Pancreas (tissue), 10 donors: ENCODE data around the gene ANXA1. TPM values are rescaled to one million over a fixed set of nuclear protein-coding genes. Genes with fewer than 3 reads are reported as not detected.

ENCODE experiments used
- ATAC-seq, 4 donors: fragments of 200-7000 bp; cut with Tn5 transposase; one replicate each; pipeline versions ENCODE4 v1.8.0 to v1.9.1; 2020; ENCODE audit warnings: mild to moderate bottlenecking in 4 of 4, moderate library complexity in 4 of 4
- DNase-seq, 6 donors: peaks; one replicate each; pipeline ENCODE4 v3.0.0-alpha.2; 2020
- FAIRE-seq: peaks from 2 replicates; lab custom pipeline; 2012; peaks lifted over from hg19 to GRCh38; lab: Jason Lieb, UNC
- H3K27ac ChIP-seq, 4 donors: fragments of 200-600 bp; sonication (generic); 1 replicate in 3 of 4; 2 replicates in 1 of 4; pipeline versions ENCODE4 v1.5.0 to v1.8.0; 2020
- H3K27me3 ChIP-seq, 4 donors: fragments of 200-600 bp; one replicate each; pipeline ENCODE4 v1.8.0; 2021
- H3K36me3 ChIP-seq, 3 donors: fragments of 200-600 bp; sonication (generic) in 1 of 3; one replicate each; pipeline versions ENCODE4 v1.5.0 to v1.8.0; 2020 to 2021
- H3K4me1 ChIP-seq, 3 donors: fragments of 200-600 bp; one replicate each; pipeline ENCODE4 v1.8.0; 2021
- H3K4me3 ChIP-seq, 4 donors: fragments of 200-600 bp; sonication (generic) in 2 of 4; one replicate each; pipeline versions ENCODE4 v1.5.0 to v1.8.0; 2020 to 2021
- H3K9me3 ChIP-seq, 4 donors: fragments of 200-600 bp; one replicate each; pipeline ENCODE4 v1.8.0; 2021
- WGBS, 2 donors: extraction: QIAGEN DNeasy Blood & Tissue Kit; methylation state at CpG; one replicate each; pipeline ENCODE4 v1.1.7; 2013; 5-methylcytosine and 5-hydroxymethylcytosine counted together
- intact Hi-C, 3 donors: fragments of 100-400 bp; cut with DNase I; formaldehyde crosslinking; loops; one replicate each; pipeline versions ENCODE4 v1.11.1 to v1.14.2; 2022
- polyA plus RNA-seq, 2 donors: library from polyadenylated mRNA; stranded (reverse); fragments of 200-250 nt; gene quantifications; one replicate each; pipeline ENCODE4 v1.2.3, GENCODE V29; 2013
- total RNA-seq, 6 donors: library from RNA; stranded (reverse); fragmentation: NEBNext Ultra II Directional in 4 of 6; extraction: Animal tissue kit (Norgen Biotek cat#: 25700) in 4 of 6; gene quantifications; one replicate each; pipeline versions ENCODE4 v1.2.1 to v1.2.4, GENCODE V29; 2021 to 2023
- TF ChIP-seq, protein P1 (sequence below), 4 donors: fragments of 200-600 bp; sonication (generic) in 3 of 4; IDR thresholded peaks; one replicate each; pipeline versions ENCODE4 v1.5.0 to v1.8.0; 2021; ENCODE audit warnings: antibody characterized with exemption in 4 of 4
- donor health status: healthy with polysubstance abuse.
- donor health status: DM: no; HTN: no; CAD: no; lungs with moderate emphysema.
- donor health status: DM: no; HTN: no; CAD: no.
- donor health status: control.
- donor health status: control.
- donor health status: Bipolar disorder and iron deficiency.
- donor health status: DM: yes; HTN: yes; CAD: no.
- donor health status: DM: no; HTN: no; CAD: no.
- donor health status: DM: no; HTN: no; CAD: no.
- donor health status: DM: yes; HTN: yes; CAD: no.

Gene ANXA1
- total and polyA plus RNA-seq, 8 donors, result 4.6 to 36.6 (median 27.6) TPM

DNA sequence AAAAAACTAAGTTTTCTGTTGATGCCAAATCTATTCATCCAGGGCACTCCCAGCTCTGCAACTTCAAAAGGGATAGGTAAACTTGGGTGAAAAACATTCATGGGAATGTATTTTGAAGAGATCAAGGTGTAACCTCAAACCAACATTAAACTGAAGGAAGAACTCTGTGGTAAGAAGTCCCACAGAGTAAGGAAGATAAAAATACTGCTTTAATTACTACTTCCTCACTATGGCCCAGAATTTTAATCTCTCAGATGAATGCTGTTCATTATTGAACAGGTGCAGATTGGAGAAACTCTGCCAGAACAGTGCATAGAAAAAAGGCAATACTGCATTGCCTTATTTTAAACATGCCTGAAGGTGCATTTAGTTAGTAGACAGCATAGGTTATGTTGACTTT, 37.6 kb upstream of the ANXA1 start:
- peaks cover 0 to 3% (median 0%) of the 10 kb centered on the region in 3 donors for H3K4me1 ChIP-seq
- ATAC-seq (no peak), DNase-seq (no peak), FAIRE-seq (no peak)
- H3K9me3 ChIP-seq, result no peaks in the 10 kb centered on the region
- intact Hi-C loops, result no loop called here
- no peaks in the 10 kb centered on the region for H3K36me3 ChIP-seq
- no peak overlapping the region for H3K4me3 ChIP-seq
- TF ChIP-seq, protein P1, sequence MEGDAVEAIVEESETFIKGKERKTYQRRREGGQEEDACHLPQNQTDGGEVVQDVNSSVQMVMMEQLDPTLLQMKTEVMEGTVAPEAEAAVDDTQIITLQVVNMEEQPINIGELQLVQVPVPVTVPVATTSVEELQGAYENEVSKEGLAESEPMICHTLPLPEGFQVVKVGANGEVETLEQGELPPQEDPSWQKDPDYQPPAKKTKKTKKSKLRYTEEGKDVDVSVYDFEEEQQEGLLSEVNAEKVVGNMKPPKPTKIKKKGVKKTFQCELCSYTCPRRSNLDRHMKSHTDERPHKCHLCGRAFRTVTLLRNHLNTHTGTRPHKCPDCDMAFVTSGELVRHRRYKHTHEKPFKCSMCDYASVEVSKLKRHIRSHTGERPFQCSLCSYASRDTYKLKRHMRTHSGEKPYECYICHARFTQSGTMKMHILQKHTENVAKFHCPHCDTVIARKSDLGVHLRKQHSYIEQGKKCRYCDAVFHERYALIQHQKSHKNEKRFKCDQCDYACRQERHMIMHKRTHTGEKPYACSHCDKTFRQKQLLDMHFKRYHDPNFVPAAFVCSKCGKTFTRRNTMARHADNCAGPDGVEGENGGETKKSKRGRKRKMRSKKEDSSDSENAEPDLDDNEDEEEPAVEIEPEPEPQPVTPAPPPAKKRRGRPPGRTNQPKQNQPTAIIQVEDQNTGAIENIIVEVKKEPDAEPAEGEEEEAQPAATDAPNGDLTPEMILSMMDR (IDR thresholded peaks at IDR 0.05), result no peak
- H3K27ac ChIP-seq, result no peak overlapping the region
- H3K27me3 ChIP-seq, result no peaks in the 10 kb centered on the region

DNA sequence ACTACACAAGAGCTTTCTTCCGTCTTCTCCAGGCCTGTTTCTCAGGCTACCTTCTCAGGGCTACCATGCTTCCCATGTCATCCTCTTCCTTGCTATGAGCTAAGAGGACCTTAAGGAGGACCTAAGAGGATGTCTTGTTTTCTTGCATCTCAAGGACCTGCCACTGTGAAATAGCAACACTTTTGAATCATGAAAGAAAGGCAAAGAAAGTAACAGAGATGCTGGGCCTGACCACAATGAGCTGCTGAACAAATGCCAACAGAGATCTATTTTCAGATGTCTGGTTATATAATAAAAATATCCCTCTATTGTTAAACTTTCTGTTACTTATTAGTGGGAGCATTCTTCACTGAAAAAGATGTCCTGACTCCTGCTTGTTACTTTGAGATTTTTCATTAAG, 36.7 kb upstream of the ANXA1 start:
- FAIRE-seq (no peak), DNase-seq (no peak), ATAC-seq (no peak)
- Histone ChIP-seq H3K27me3 (no peaks in the 10 kb centered on the region), H3K4me3 (no peak overlapping the region), H3K4me1 (no peaks in the 10 kb centered on the region), H3K9me3 (no peaks in the 10 kb centered on the region), H3K27ac (no peak overlapping the region), H3K36me3 (no peaks in the 10 kb centered on the region)
- TF ChIP-seq, protein P1 (IDR thresholded peaks at IDR 0.05), result no peak
- intact Hi-C loops, result no loop called here
- WGBS, 2 donors, result 90 to 100% methylated on average over 1 of the region's 1 CpG

DNA sequence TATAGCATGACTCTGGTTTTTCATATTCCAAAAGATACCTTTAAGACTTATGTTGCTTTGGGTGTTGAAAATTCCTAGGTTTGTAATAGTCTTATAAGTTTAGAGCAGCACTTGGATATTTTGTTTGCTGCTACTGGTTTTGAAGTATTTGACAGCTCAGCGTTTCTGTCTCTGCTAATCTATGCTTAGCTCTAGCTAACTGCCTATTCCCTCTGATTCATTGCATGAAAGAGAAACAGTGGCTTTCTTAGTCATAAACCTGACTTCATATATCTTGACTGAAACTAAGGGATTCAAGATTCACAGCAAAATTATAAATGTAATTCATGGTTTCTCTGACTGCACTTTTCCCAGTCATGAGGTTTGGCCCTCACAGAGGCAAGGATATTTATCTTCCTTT, 35.6 kb upstream of the ANXA1 start:
- Histone ChIP-seq H3K4me1 (no peaks in the 10 kb centered on the region), H3K9me3 (no peaks in the 10 kb centered on the region), H3K36me3 (no peaks in the 10 kb centered on the region), H3K4me3 (no peak overlapping the region), H3K27ac (no peak overlapping the region), H3K27me3 (no peaks in the 10 kb centered on the region)
- TF ChIP-seq, protein P1 (IDR thresholded peaks at IDR 0.05), result no peak
- no peak for FAIRE-seq
- ATAC-seq, result peak in 1 of 4 donors; percentile 48
- no peak for DNase-seq
- 40 to 43% methylated on average over 1 of the region's 1 CpG for WGBS, 2 donors
- intact Hi-C loops, result no loop called here

DNA sequence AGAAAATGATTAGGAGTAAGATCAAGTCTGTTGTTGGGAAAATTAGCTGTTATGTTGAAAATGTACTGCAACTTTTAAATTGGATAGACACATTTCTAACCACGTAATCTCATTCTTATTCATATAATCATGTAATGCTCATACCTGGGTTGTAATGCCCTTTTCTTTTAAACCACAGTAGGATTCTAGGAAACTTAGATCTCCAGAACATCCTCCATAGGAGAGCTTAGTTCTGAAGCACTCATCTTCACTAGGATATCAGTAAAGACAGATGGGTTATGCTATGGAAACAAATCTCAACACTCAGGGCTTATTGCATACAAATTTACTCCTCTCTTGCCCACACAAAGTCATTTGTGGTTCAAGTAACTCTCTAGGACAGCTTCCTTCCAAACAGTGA, 34.8 kb upstream of the ANXA1 start:
- no peaks in the 10 kb centered on the region for H3K4me1 ChIP-seq
- H3K27me3 ChIP-seq, result no peaks in the 10 kb centered on the region
- TF ChIP-seq, protein P1 (IDR thresholded peaks at IDR 0.05), result no peak
- H3K4me3 ChIP-seq, result no peak overlapping the region
- 85 to 94% methylated on average over 1 of the region's 1 CpG for WGBS, 2 donors
- no peak overlapping the region for H3K27ac ChIP-seq
- FAIRE-seq (no peak), DNase-seq (no peak), ATAC-seq (no peak)
- no peaks in the 10 kb centered on the region for H3K9me3 ChIP-seq
- intact Hi-C loops, result no loop called here
- H3K36me3 ChIP-seq, result no peaks in the 10 kb centered on the region

DNA sequence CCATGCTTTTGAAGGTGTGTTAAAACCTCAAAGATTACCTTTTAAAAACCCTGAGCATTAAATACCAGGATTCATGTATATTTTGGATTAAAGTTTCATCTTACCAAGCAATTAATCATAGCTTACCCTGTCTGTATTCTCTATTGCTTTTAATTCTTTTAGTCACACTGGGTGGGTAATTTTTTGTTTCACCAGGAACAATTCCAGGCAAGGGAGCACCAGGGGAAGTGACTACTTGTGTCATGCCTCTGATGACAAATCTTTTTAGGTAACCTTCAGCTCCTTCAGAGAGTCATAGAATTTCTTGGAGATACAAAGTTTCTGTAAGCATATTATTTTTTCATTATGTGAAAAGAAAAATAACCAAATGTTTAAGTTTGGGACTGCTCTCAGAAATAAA, 33.4 kb upstream of the ANXA1 start:
- FAIRE-seq, result no peak
- Histone ChIP-seq H3K4me3 (no peak overlapping the region), H3K27ac (no peak overlapping the region), H3K9me3 (no peaks in the 10 kb centered on the region), H3K27me3 (no peaks in the 10 kb centered on the region), H3K36me3 (no peaks in the 10 kb centered on the region), H3K4me1 (no peaks in the 10 kb centered on the region)
- TF ChIP-seq, protein P1 (IDR thresholded peaks at IDR 0.05), result no peak
- no peak for DNase-seq
- no peak for ATAC-seq
- intact Hi-C loops, result no loop called here
